ENCODE measurements around the gene CBLIF. TPM values are rescaled to one million over a fixed set of nuclear protein-coding genes. Genes with fewer than 3 reads are reported as not detected.
"Not testable (repeated sequence)": the region's sequence is repeated elsewhere in the genome, so short reads cannot be mapped to it uniquely, and the experiment has no call there.

The CBLIF gene
- total and polyA plus RNA-seq, 2 of the 8 experiments (the other 6 are each of a cell fraction or from before 2014, with no cell fraction given) = not detected

GRCh38 chr11:59849551-59849950 is 4.3 kb upstream of the CBLIF start:
- H3K4me2 ChIP-seq (ENCODE audit: insufficient read depth in 1 of 2, low read depth in 2 of 2, low read length in 2 of 2); H4K20me1 ChIP-seq (replicated peaks in 1 of 2; ENCODE audit: control insufficient read depth in 1 of 2, insufficient read depth in 2 of 2, low read length in 2 of 2); H4K5ac ChIP-seq (ENCODE audit: insufficient read length, low read depth, low read length); H2BK120ac ChIP-seq (replicated peaks; ENCODE audit: low read depth, low read length); H3K23ac ChIP-seq (ENCODE audit: insufficient read length); H3K79me1 ChIP-seq (ENCODE audit: low read depth, low read length); H3K27ac ChIP-seq (ENCODE audit: low read depth, low read length); H3K4ac ChIP-seq (replicated peaks; ENCODE audit: insufficient read length, low read depth, low read length); H3K36me3 ChIP-seq (ENCODE audit: control insufficient read depth in 2 of 4, insufficient read depth in 4 of 4, low read length in 3 of 4); H2AFZ ChIP-seq (ENCODE audit: low read length); H3K23me2 ChIP-seq (ENCODE audit: low read depth, low read length); H3K18ac ChIP-seq (ENCODE audit: extremely low read depth, low read length); POLR2A ChIA-PET (ENCODE audit: partially characterized antibody); H2AK5ac ChIP-seq (ENCODE audit: low read depth, low read length); H2BK12ac ChIP-seq (ENCODE audit: low read depth, low read length); H2BK5ac ChIP-seq (ENCODE audit: low read depth, low read length); FAIRE-seq; H3K4me1 ChIP-seq (replicated peaks in 1 of 4; ENCODE audit: control insufficient read depth in 3 of 4, insufficient read depth in 4 of 4, low read length in 3 of 4); H2BK15ac ChIP-seq (ENCODE audit: low read length); H3K79me2 ChIP-seq (ENCODE audit: control insufficient read depth in 1 of 2, insufficient read depth in 2 of 2, low read length in 2 of 2); H3K56ac ChIP-seq (replicated peaks; ENCODE audit: insufficient read length, low read depth, low read length); DNase-seq (ENCODE audit: low read depth in 1 of 2, low spot score in 2 of 2); H2BK20ac ChIP-seq (ENCODE audit: low read length); H3K9ac ChIP-seq (replicated peaks in 1 of 4; ENCODE audit: extremely low read depth in 1 of 4, low read depth in 3 of 4, low read length in 3 of 4); H3K9me3 ChIP-seq (ENCODE audit: insufficient read depth in 2 of 2, low read depth in 1 of 2, low read length in 1 of 2); H3K14ac ChIP-seq (ENCODE audit: insufficient read length); H3K27me3 ChIP-seq (replicated peaks in 1 of 4; ENCODE audit: control insufficient read depth in 3 of 4, extremely low read depth in 1 of 4, insufficient read depth in 3 of 4, low read length in 3 of 4); H4K8ac ChIP-seq (ENCODE audit: extremely low read depth, insufficient read depth, low read length); H4K91ac ChIP-seq (replicated peaks; ENCODE audit: insufficient read length, low read length); H3K4me3 ChIP-seq (ENCODE audit: extremely low read depth in 1 of 4, insufficient read depth in 2 of 4, low read depth in 3 of 4, low read length in 4 of 4): not testable (repeated sequence)
- CTCF ChIA-PET (ENCODE audit: partially characterized antibody) = interaction anchor here (1.2 to 1.7 kb wide), 3 partner anchors 14 to 402 kb away, joined by 3 to 4 read pairs (median 3); no protein-coding TSS in a partner anchor
- 95% methylated on average over 2 of the region's 2 CpGs; no CpG with 5 or more reads in 1 of the 2 experiments for WGBS, 2 experiments (ENCODE audit: extremely low coverage in 1 of 2, insufficient coverage in 1 of 2, insufficient read length in 1 of 2, insufficient replicate concordance in 2 of 2, low coverage in 1 of 2, low lambda C conversion rate in 2 of 2, missing lambda C conversion rate in 1 of 2)

Measured in H1 (cell line).